ENCODE data around the gene FAM161B. TPM values are rescaled to one million over a fixed set of nuclear protein-coding genes. Genes with fewer than 3 reads are reported as not detected.
"Not testable (repeated sequence)": the region's sequence is repeated elsewhere in the genome, so short reads cannot be mapped to it uniquely, and the experiment has no call there.

Gene FAM161B
- total RNA-seq, 6 donors from 2014 or later = 2.6 to 6.2 (median 4.0) TPM

DNA sequence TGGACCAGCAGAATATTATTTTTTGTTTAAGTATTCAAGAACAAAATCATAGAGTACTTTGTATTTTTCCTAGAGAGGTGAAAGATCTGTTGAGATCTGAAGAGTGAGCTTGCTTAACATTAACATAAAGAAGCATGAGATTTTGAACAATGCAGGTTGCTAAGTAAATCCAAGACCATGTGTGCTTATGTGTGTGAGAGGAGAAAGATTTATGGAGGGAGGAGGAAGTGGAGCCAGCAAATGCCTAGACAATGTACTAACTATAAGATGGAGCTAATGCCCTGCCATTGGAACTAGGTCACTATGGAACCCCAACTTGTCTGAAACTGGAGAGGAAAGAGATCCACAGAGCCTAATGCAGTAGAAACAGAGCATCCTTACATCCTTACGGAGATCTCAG lies 13.3 kb downstream of the FAM161B start:
- ATAC-seq (ENCODE audit: low FRiP score in 2 of 2) (no peak), DNase-seq (no peak)
- H3K36me3 ChIP-seq = peaks cover 17 to 76% (median 35%) of the 10 kb centered on the region in 4 donors
- no peaks in the 10 kb centered on the region for H3K27me3 ChIP-seq
- H3K4me3 ChIP-seq = no peak overlapping the region
- no peak for TF ChIP-seq EP300 (IDR thresholded peaks at IDR 0.05)
- TF ChIP-seq POLR2AphosphoS5 (IDR thresholded peaks at IDR 0.05) = no peak
- TF ChIP-seq, protein P1, sequence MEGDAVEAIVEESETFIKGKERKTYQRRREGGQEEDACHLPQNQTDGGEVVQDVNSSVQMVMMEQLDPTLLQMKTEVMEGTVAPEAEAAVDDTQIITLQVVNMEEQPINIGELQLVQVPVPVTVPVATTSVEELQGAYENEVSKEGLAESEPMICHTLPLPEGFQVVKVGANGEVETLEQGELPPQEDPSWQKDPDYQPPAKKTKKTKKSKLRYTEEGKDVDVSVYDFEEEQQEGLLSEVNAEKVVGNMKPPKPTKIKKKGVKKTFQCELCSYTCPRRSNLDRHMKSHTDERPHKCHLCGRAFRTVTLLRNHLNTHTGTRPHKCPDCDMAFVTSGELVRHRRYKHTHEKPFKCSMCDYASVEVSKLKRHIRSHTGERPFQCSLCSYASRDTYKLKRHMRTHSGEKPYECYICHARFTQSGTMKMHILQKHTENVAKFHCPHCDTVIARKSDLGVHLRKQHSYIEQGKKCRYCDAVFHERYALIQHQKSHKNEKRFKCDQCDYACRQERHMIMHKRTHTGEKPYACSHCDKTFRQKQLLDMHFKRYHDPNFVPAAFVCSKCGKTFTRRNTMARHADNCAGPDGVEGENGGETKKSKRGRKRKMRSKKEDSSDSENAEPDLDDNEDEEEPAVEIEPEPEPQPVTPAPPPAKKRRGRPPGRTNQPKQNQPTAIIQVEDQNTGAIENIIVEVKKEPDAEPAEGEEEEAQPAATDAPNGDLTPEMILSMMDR (IDR thresholded peaks at IDR 0.05) = no peak
- no peak for TF ChIP-seq POLR2A (IDR thresholded peaks at IDR 0.05)
- H3K4me1 ChIP-seq = no peaks in the 10 kb centered on the region
- no peak overlapping the region for H3K27ac ChIP-seq
- H3K9me3 ChIP-seq = no peaks in the 10 kb centered on the region
- whole genome bisulfite sequencing, 2 donors = 95 to 100% methylated on average over 1 of the region's 1 CpG

DNA sequence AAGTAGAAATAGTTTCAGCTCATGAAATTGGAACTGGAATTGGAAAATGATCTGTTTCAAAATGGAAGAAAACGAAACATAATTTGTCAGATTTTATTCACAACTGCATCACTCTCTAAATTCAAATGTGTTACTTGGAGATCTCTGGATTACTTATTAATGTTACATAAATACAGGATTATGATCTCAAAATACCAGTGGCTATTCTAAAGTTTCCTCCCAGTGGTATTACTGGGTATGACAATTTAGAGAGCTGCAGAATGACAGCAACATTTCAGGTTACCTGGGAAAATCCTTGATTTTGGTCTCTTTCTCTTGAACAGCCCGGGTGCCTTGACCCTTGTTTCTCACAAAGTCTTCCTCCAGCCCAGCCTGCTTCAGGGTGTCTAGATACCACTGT lies 14.2 kb downstream of the FAM161B start:
- WGBS, 2 donors = 67 to 77% methylated on average over 2 of the region's 2 CpGs
- DNase-seq (no peak), ATAC-seq (ENCODE audit: low FRiP score in 2 of 2) (no peak)

GRCh38 chr14:73924337-73924736 lies 25.6 kb downstream of the FAM161B start:
- Histone ChIP-seq H3K9me3 (no peaks in the 10 kb centered on the region), H3K27me3 (no peaks in the 10 kb centered on the region), H3K4me1 (no peaks in the 10 kb centered on the region), H3K4me3 (no peak overlapping the region), H3K27ac (no peak overlapping the region), H3K36me3 (peaks cover 54 to 100% (median 82%) of the 10 kb centered on the region in 4 donors)
- ATAC-seq (ENCODE audit: low FRiP score in 2 of 2) (no peak), DNase-seq (no peak)
- TF ChIP-seq EP300 (IDR thresholded peaks at IDR 0.05) = no peak
- TF ChIP-seq POLR2AphosphoS5 (IDR thresholded peaks at IDR 0.05) = no peak
- TF ChIP-seq, protein P1 (IDR thresholded peaks at IDR 0.05) = no peak
- TF ChIP-seq POLR2A (IDR thresholded peaks at IDR 0.05) = no peak
- WGBS, 2 donors = 96 to 97% methylated on average over 5 of the region's 5 CpGs

More for the DNA sequence above, 14.2 kb downstream of the FAM161B start:
- Histone ChIP-seq H3K36me3 (peaks cover 26 to 83% (median 41%) of the 10 kb centered on the region in 4 donors), H3K4me1 (no peaks in the 10 kb centered on the region), H3K9me3 (no peaks in the 10 kb centered on the region), H3K27ac (no peak overlapping the region), H3K4me3 (no peak overlapping the region), H3K27me3 (no peaks in the 10 kb centered on the region)
- TF ChIP-seq POLR2A (IDR thresholded peaks at IDR 0.05) (no peak), EP300 (IDR thresholded peaks at IDR 0.05) (no peak), POLR2AphosphoS5 (IDR thresholded peaks at IDR 0.05) (no peak)
- TF ChIP-seq, protein P1 (IDR thresholded peaks at IDR 0.05) = peak in 1 of 6 experiments; percentile 28

GRCh38 chr14:73919457-73919856 lies 30.4 kb downstream of the FAM161B start:
- H3K9me3 ChIP-seq; DNase-seq; ATAC-seq (ENCODE audit: low FRiP score in 2 of 2); H3K4me1 ChIP-seq; H3K4me3 ChIP-seq; H3K27ac ChIP-seq; H3K27me3 ChIP-seq: not testable (repeated sequence)
- 96 to 100% methylated on average over 2 of the region's 2 CpGs for WGBS, 2 donors
- H3K36me3 ChIP-seq = peaks cover 32 to 89% (median 59%) of the 10 kb centered on the region in 4 donors

DNA sequence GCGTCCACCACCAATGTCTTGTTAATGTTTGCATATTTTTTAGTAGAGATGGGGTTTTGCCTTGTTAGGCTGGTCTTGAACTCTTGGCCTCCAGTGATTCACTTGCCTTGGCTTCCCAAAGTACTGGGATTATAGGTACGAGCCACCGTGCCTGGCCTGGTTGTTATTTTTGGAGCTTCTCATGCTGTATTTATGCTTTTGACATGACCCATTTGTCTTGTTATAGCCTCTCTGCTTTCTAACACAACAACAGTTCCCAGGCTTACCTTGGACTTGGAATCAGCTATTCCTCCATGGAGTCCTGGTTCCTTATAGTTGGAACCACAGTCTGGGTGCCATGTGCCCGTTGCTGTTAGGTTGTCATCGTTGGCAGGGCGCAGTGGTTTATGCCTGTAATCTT lies 33.6 kb downstream of the FAM161B start:
- Histone ChIP-seq H3K27me3 (no peaks in the 10 kb centered on the region), H3K36me3 (peaks cover 6 to 85% (median 51%) of the 10 kb centered on the region in 4 donors), H3K9me3 (no peaks in the 10 kb centered on the region), H3K27ac (no peak overlapping the region), H3K4me3 (no peak overlapping the region), H3K4me1 (no peaks in the 10 kb centered on the region)
- TF ChIP-seq, protein P1 (IDR thresholded peaks at IDR 0.05) = no peak
- TF ChIP-seq EP300 (IDR thresholded peaks at IDR 0.05) = no peak
- no peak for TF ChIP-seq POLR2AphosphoS5 (IDR thresholded peaks at IDR 0.05)
- no peak for TF ChIP-seq POLR2A (IDR thresholded peaks at IDR 0.05)
- DNase-seq = no peak
- no peak for ATAC-seq (ENCODE audit: low FRiP score in 2 of 2)
- WGBS, 2 donors = 90 to 93% methylated on average over 6 of the region's 6 CpGs
